Breast epithelium (tissue), 3 donors: Measurements from ENCODE around the gene NNT.

Source experiments
- POLR2AphosphoS5 ChIP-seq, 3 donors: sonication (generic); formaldehyde crosslinking; IDR thresholded peaks; one replicate each; pipeline ENCODE4 v1.6.1; 2017; ENCODE audit warnings: antibody characterized with exemption in 3 of 3
- TF ChIP-seq, protein P1 (sequence below), 3 donors: fragments of 450-650 bp; IDR thresholded peaks; one replicate each; pipeline ENCODE4 v1.5.1; 2016 to 2017; ENCODE audit warnings: antibody characterized with exemption in 3 of 3, mild to moderate bottlenecking in 3 of 3, moderate library complexity in 3 of 3

DNA sequence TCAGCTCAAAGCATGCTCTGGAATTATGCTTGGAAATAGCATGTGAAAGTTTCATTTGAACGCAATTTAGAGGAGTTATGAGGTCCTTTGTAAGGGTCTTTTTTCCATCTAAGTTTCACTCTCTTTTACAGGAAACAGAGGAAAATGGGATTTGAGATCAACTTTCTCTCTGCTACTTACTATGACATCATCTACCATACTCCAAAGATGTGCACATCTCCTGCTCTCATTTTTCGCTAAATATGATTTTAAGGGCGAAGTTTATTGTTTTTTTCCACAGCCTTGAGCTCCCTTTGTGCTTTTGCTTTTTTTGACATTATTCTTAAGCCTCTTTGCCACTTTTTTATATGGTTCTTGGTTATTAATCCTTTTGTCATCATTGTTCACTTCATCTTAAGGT, 125.6 kb downstream of the NNT start:
- TF ChIP-seq, protein P1, sequence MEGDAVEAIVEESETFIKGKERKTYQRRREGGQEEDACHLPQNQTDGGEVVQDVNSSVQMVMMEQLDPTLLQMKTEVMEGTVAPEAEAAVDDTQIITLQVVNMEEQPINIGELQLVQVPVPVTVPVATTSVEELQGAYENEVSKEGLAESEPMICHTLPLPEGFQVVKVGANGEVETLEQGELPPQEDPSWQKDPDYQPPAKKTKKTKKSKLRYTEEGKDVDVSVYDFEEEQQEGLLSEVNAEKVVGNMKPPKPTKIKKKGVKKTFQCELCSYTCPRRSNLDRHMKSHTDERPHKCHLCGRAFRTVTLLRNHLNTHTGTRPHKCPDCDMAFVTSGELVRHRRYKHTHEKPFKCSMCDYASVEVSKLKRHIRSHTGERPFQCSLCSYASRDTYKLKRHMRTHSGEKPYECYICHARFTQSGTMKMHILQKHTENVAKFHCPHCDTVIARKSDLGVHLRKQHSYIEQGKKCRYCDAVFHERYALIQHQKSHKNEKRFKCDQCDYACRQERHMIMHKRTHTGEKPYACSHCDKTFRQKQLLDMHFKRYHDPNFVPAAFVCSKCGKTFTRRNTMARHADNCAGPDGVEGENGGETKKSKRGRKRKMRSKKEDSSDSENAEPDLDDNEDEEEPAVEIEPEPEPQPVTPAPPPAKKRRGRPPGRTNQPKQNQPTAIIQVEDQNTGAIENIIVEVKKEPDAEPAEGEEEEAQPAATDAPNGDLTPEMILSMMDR (IDR thresholded peaks at IDR 0.05) = no peak
- no peak for TF ChIP-seq POLR2AphosphoS5 (IDR thresholded peaks at IDR 0.05)
